ENCODE data around the gene SEPTIN7.

SEPTIN7 gene

GRCh38 chr7:35839860-35840854 lies 39.3 kb downstream of the SEPTIN7 start:
- DNase-seq, result no peak

GRCh38 chr7:35846816-35847412 lies 46.1 kb downstream of the SEPTIN7 start:
- DNase-seq, result no peak

- DNase-seq, result no peak
Observed at GRCh38 chr7:35848725-35849124, 47.9 kb downstream of the SEPTIN7 start.

- no peak for DNase-seq
Observed at GRCh38 chr7:35849158-35849831, 48.4 kb downstream of the SEPTIN7 start.

GRCh38 chr7:35849954-35850353 lies 49.1 kb downstream of the SEPTIN7 start:
- DNase-seq, result no peak
